ENCODE data around the gene TTC5.
A peak's percentile ranks its signal among the peaks of the same experiment; 100 is the strongest.
"Not testable (repeated sequence)": the region's sequence is repeated elsewhere in the genome, so short reads cannot be mapped to it uniquely, and the experiment has no call there.

Gene TTC5

DNA sequence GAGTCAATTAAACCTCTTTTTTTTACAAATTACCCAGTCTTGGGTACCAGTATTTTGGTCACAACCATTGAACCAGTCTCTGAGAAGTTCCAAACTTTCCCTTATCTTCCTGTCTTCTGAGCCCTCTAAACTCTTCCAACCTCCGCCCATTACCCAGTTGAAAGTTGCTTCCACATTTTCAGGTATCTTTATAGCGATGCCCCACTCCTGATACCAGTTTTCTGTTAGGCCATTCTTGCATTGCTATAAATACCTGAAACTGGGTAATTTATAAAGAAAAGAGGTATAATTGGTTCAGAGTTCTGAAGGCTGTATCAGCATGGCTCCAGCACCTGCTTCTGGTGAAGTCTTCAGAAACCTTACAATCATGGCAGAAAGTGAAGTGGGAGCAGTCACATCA is 31.7 kb downstream of the TTC5 start:
- peaks cover 12 to 16% of the 10 kb centered on the region in 2 donors for H3K9me3 ChIP-seq (replicated peaks in 1 of 2; ENCODE audit: control insufficient read depth in 2 of 2, insufficient read depth in 1 of 2, low read depth in 1 of 2, low read length in 2 of 2)
- no peaks in the 10 kb centered on the region for H3K4me1 ChIP-seq (ENCODE audit: control insufficient read depth in 2 of 2, insufficient read depth in 1 of 2, low read depth in 1 of 2, low read length in 2 of 2)
- H3K14ac ChIP-seq (ENCODE audit: low read length): no peak overlapping the region
- H2AFZ ChIP-seq (ENCODE audit: low read length): no peak overlapping the region
- H3K36me3 ChIP-seq (replicated peaks in 1 of 2; ENCODE audit: control insufficient read depth in 2 of 2, insufficient read depth in 2 of 2, low read length in 2 of 2): no peaks in the 10 kb centered on the region
- H3K18ac ChIP-seq (ENCODE audit: low read length): no peak overlapping the region
- no peak overlapping the region for H4K91ac ChIP-seq (ENCODE audit: low read depth, low read length, poor library complexity)
- H3K27me3 ChIP-seq (ENCODE audit: control insufficient read depth in 3 of 3, insufficient read depth in 3 of 3, low read depth in 1 of 3, low read length in 3 of 3): no peaks in the 10 kb centered on the region
- H2BK5ac ChIP-seq (ENCODE audit: low read length): no peak overlapping the region
- H3K4ac ChIP-seq (ENCODE audit: low read length): no peak overlapping the region
- peaks cover 1% of the 10 kb centered on the region for H3K79me1 ChIP-seq (ENCODE audit: low read depth, low read length)
- H2BK15ac ChIP-seq (ENCODE audit: low read length): no peak overlapping the region
- no peak overlapping the region for H3K4me3 ChIP-seq (ENCODE audit: low read length in 2 of 2)
- H2BK12ac ChIP-seq (ENCODE audit: low read length): no peak overlapping the region
- no peak overlapping the region for H3K9ac ChIP-seq (ENCODE audit: low read depth, low read length, poor library complexity)
- DNase-seq (ENCODE audit: low spot score): no peak
- no peak overlapping the region for H3K23ac ChIP-seq (ENCODE audit: low read depth, low read length, poor library complexity)
- H4K8ac ChIP-seq (ENCODE audit: low read depth, low read length): no peak overlapping the region
- no CpG with 5 or more reads among the region's 2 CpGs for WGBS, 2 donors (ENCODE audit: extremely low coverage in 2 of 2, insufficient read length in 2 of 2, insufficient replicate concordance in 1 of 2)
- H3K27ac ChIP-seq (replicated peaks; ENCODE audit: low read length): no peak overlapping the region
- H2AK5ac ChIP-seq (ENCODE audit: low read depth, low read length): no peak overlapping the region
- no peak overlapping the region for H3K4me2 ChIP-seq (ENCODE audit: insufficient read depth, low read length, poor library complexity, severe bottlenecking)
- no peak overlapping the region for H2BK120ac ChIP-seq (ENCODE audit: low read depth, low read length)

DNA sequence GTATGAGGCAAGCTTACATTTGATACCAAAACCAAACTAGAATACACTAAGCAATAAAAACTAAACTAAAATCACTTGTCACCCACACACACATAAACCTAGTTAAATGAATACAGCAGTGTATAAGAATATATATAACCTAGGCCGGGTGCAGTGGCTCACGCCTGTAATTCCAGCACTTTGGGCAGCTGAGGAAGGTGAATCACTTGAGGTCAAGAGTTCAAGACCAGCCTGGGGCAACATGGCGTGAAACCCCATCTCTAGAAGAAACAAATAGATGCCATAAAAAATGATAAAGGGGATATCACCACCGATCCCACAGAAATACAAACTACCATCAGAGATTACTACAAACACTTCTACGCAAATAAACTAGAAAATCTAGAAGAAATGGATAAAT is 41.4 kb downstream of the TTC5 start:
- not testable (repeated sequence) for H2BK120ac ChIP-seq (ENCODE audit: low read depth, low read length); H3K14ac ChIP-seq (ENCODE audit: low read length); H3K9ac ChIP-seq (ENCODE audit: low read depth, low read length, poor library complexity); H4K8ac ChIP-seq (ENCODE audit: low read depth, low read length); H3K18ac ChIP-seq (ENCODE audit: low read length); H4K91ac ChIP-seq (ENCODE audit: low read depth, low read length, poor library complexity); DNase-seq (ENCODE audit: low spot score); H3K9me3 ChIP-seq (replicated peaks in 1 of 2; ENCODE audit: control insufficient read depth in 2 of 2, insufficient read depth in 1 of 2, low read depth in 1 of 2, low read length in 2 of 2); H2BK5ac ChIP-seq (ENCODE audit: low read length); H3K27me3 ChIP-seq (ENCODE audit: control insufficient read depth in 3 of 3, insufficient read depth in 3 of 3, low read depth in 1 of 3, low read length in 3 of 3); H3K79me1 ChIP-seq (ENCODE audit: low read depth, low read length); H3K4ac ChIP-seq (ENCODE audit: low read length); H3K36me3 ChIP-seq (replicated peaks in 1 of 2; ENCODE audit: control insufficient read depth in 2 of 2, insufficient read depth in 2 of 2, low read length in 2 of 2); H3K4me3 ChIP-seq (ENCODE audit: low read length in 2 of 2); H2BK15ac ChIP-seq (ENCODE audit: low read length); H3K27ac ChIP-seq (replicated peaks; ENCODE audit: low read length); H2AK5ac ChIP-seq (ENCODE audit: low read depth, low read length); H2AFZ ChIP-seq (ENCODE audit: low read length); H3K4me2 ChIP-seq (ENCODE audit: insufficient read depth, low read length, poor library complexity, severe bottlenecking); H3K4me1 ChIP-seq (ENCODE audit: control insufficient read depth in 2 of 2, insufficient read depth in 1 of 2, low read depth in 1 of 2, low read length in 2 of 2); H2BK12ac ChIP-seq (ENCODE audit: low read length); H3K23ac ChIP-seq (ENCODE audit: low read depth, low read length, poor library complexity)
- no CpG with 5 or more reads among the region's 5 CpGs for WGBS, 2 donors (ENCODE audit: extremely low coverage in 2 of 2, insufficient read length in 2 of 2, insufficient replicate concordance in 1 of 2)

DNA sequence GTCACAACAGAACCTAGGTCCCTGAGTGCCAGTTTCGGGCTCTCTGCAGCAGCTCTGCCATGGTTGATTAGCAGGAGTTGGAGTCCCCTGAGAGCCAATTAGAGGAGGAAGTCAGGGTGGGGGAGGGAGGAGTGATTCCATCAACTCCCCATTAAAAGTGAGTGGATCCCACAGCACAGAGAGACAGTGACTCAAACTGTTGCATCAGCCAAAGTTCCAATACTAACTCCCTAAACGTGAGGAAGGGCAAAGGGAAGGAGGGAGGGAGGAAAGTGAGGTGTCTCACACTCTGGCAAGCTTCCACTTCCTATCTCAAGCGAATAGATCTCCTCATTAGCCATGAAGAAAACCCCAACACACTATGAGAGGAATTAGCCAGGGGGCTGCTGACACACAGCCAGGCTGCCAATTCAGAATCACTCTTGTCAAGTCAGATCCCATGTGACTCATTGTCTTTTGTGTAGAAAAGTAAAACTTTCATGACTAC is 43.1 kb downstream of the TTC5 start:
- Histone ChIP-seq H4K91ac (ENCODE audit: low read depth, low read length, poor library complexity) (no peak overlapping the region), H4K8ac (ENCODE audit: low read depth, low read length) (no peak overlapping the region), H2BK12ac (ENCODE audit: low read length) (no peak overlapping the region), H3K18ac (ENCODE audit: low read length) (no peak overlapping the region), H2BK120ac (ENCODE audit: low read depth, low read length) (no peak overlapping the region), H3K9ac (ENCODE audit: low read depth, low read length, poor library complexity) (no peak overlapping the region), H3K79me1 (ENCODE audit: low read depth, low read length) (no peaks in the 10 kb centered on the region), H3K23ac (ENCODE audit: low read depth, low read length, poor library complexity) (no peak overlapping the region), H2BK15ac (ENCODE audit: low read length) (no peak overlapping the region), H3K4me1 (ENCODE audit: control insufficient read depth in 2 of 2, insufficient read depth in 1 of 2, low read depth in 1 of 2, low read length in 2 of 2) (peaks cover 0 to 5% of the 10 kb centered on the region in 2 donors), H3K4me2 (ENCODE audit: insufficient read depth, low read length, poor library complexity, severe bottlenecking) (no peak overlapping the region), H3K36me3 (replicated peaks in 1 of 2; ENCODE audit: control insufficient read depth in 2 of 2, insufficient read depth in 2 of 2, low read length in 2 of 2) (no peaks in the 10 kb centered on the region), H3K14ac (ENCODE audit: low read length) (no peak overlapping the region), H2AK5ac (ENCODE audit: low read depth, low read length) (no peak overlapping the region), H3K27me3 (ENCODE audit: control insufficient read depth in 3 of 3, insufficient read depth in 3 of 3, low read depth in 1 of 3, low read length in 3 of 3) (peaks cover 0 to 2% (median 0%) of the 10 kb centered on the region in 3 experiments), H2BK5ac (ENCODE audit: low read length) (no peak overlapping the region), H3K27ac (replicated peaks; ENCODE audit: low read length) (no peak overlapping the region), H3K9me3 (replicated peaks in 1 of 2; ENCODE audit: control insufficient read depth in 2 of 2, insufficient read depth in 1 of 2, low read depth in 1 of 2, low read length in 2 of 2) (peaks cover 0 to 7% of the 10 kb centered on the region in 2 donors), H2AFZ (ENCODE audit: low read length) (peak overlapping the region; percentile 67), H3K4me3 (ENCODE audit: low read length in 2 of 2) (peak overlapping the region in 1 of 2 donors; percentile 25), H3K4ac (ENCODE audit: low read length) (no peak overlapping the region)
- WGBS, 2 donors (ENCODE audit: extremely low coverage in 2 of 2, insufficient read length in 2 of 2, insufficient replicate concordance in 1 of 2): no CpG with 5 or more reads among the region's 3 CpGs
- DNase-seq (ENCODE audit: low spot score): no peak

DNA sequence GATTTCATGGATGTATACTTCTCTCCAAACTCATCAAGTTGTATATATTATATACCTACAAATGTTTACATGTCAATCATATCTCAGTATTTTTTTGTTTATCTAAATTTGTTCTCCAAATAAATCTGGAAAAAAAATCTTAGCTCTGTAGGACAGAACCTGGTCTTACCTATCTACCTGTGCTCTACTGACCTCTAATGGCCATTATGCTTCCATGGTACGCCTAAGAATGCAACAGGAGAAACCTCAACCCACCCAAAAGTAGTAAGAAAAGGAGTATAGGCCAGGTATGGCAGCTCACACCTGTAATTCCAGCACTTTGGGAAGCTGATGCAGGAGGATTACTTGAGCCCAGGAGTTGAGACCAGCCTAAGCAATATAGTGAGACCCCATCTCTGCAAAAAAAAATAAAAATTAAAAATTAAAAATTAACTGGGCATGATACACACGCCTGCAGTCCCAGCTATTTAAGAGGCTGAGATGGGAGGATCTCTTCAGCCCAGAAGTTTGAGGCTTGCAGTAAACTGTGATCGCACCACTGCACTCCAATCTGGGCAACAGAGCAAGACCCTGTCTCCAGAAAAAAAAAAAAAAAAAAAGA is 58.0 kb downstream of the TTC5 start:
- no CpG with 5 or more reads among the region's 3 CpGs for WGBS, 2 donors (ENCODE audit: extremely low coverage in 2 of 2, insufficient read length in 2 of 2, insufficient replicate concordance in 1 of 2)
- no peak overlapping the region for H2AK5ac ChIP-seq (ENCODE audit: low read depth, low read length)
- H2AFZ ChIP-seq (ENCODE audit: low read length): no peak overlapping the region
- H2BK5ac ChIP-seq (ENCODE audit: low read length): no peak overlapping the region
- H3K18ac ChIP-seq (ENCODE audit: low read length): no peak overlapping the region
- H4K91ac ChIP-seq (ENCODE audit: low read depth, low read length, poor library complexity): no peak overlapping the region
- DNase-seq (ENCODE audit: low spot score): no peak
- no peak overlapping the region for H3K4me2 ChIP-seq (ENCODE audit: insufficient read depth, low read length, poor library complexity, severe bottlenecking)
- H3K79me1 ChIP-seq (ENCODE audit: low read depth, low read length): no peaks in the 10 kb centered on the region
- H3K4ac ChIP-seq (ENCODE audit: low read length): no peak overlapping the region
- H2BK120ac ChIP-seq (ENCODE audit: low read depth, low read length): no peak overlapping the region
- H3K9me3 ChIP-seq (replicated peaks in 1 of 2; ENCODE audit: control insufficient read depth in 2 of 2, insufficient read depth in 1 of 2, low read depth in 1 of 2, low read length in 2 of 2): peaks cover 0 to 6% of the 10 kb centered on the region in 2 donors
- no peaks in the 10 kb centered on the region for H3K27me3 ChIP-seq (ENCODE audit: control insufficient read depth in 3 of 3, insufficient read depth in 3 of 3, low read depth in 1 of 3, low read length in 3 of 3)
- H2BK15ac ChIP-seq (ENCODE audit: low read length): no peak overlapping the region
- no peak overlapping the region for H3K4me3 ChIP-seq (ENCODE audit: low read length in 2 of 2)
- H2BK12ac ChIP-seq (ENCODE audit: low read length): no peak overlapping the region
- no peaks in the 10 kb centered on the region for H3K4me1 ChIP-seq (ENCODE audit: control insufficient read depth in 2 of 2, insufficient read depth in 1 of 2, low read depth in 1 of 2, low read length in 2 of 2)
- H3K23ac ChIP-seq (ENCODE audit: low read depth, low read length, poor library complexity): no peak overlapping the region
- no peak overlapping the region for H3K14ac ChIP-seq (ENCODE audit: low read length)
- no peak overlapping the region for H4K8ac ChIP-seq (ENCODE audit: low read depth, low read length)
- H3K36me3 ChIP-seq (replicated peaks in 1 of 2; ENCODE audit: control insufficient read depth in 2 of 2, insufficient read depth in 2 of 2, low read length in 2 of 2): no peaks in the 10 kb centered on the region
- H3K27ac ChIP-seq (replicated peaks; ENCODE audit: low read length): no peak overlapping the region
- H3K9ac ChIP-seq (ENCODE audit: low read depth, low read length, poor library complexity): no peak overlapping the region

All from neuronal stem cell (in vitro differentiated cells).